ENCODE data around the gene ZNF469. TPM values are rescaled to one million over a fixed set of nuclear protein-coding genes. Genes with fewer than 3 reads are reported as not detected.

ZNF469 gene
- total RNA-seq, 1 experiment from 2014 or later = 0.09 TPM

GRCh38 chr16:88373211-88373610 lies 9.5 kb upstream of the ZNF469 start:
- H3K36me3 ChIP-seq (ENCODE audit: insufficient read depth, low read length, poor library complexity, severe bottlenecking) = no peaks in the 10 kb centered on the region
- no peak for TF ChIP-seq CTCF (conservative IDR thresholded peaks at IDR 0.05; ENCODE audit: low read depth, low read length)
- TF ChIP-seq EZH2 (IDR thresholded peaks at IDR 0.05; ENCODE audit: borderline replicate concordance, low read depth, low read length, poor library complexity, severe bottlenecking) = no peak
- DNase-seq (ENCODE audit: low spot score) = no peak
- no peaks in the 10 kb centered on the region for H3K27me3 ChIP-seq (replicated peaks; ENCODE audit: insufficient read depth, low read depth, low read length, poor library complexity)
- ChIA-PET CTCF (no interaction called here), POLR2A (ENCODE audit: low non-redundant PET) (no interaction called here)
- BruUV-seq (replicated peaks) = no TSS peak
- H3K4me1 ChIP-seq (ENCODE audit: insufficient read depth, low read length, poor library complexity, severe bottlenecking) = no peaks in the 10 kb centered on the region
- no peak overlapping the region for H3K27ac ChIP-seq (ENCODE audit: low read depth, low read length, poor library complexity, severe bottlenecking)
- no peak overlapping the region for H3K4me3 ChIP-seq (ENCODE audit: low read depth, low read length, poor library complexity, severe bottlenecking)
- intact Hi-C loops (cut with micrococcal nuclease; ENCODE audit: unreplicated experiment) = no loop called here
- no peaks in the 10 kb centered on the region for H3K9me3 ChIP-seq (ENCODE audit: low read depth, low read length, poor library complexity, severe bottlenecking)

GRCh38 chr16:88373927-88374492 lies 8.7 kb upstream of the ZNF469 start:
- H3K4me1 ChIP-seq (ENCODE audit: insufficient read depth, low read length, poor library complexity, severe bottlenecking) = no peaks in the 10 kb centered on the region
- DNase-seq (ENCODE audit: low spot score) = no peak
- H3K27me3 ChIP-seq (replicated peaks; ENCODE audit: insufficient read depth, low read depth, low read length, poor library complexity) = no peaks in the 10 kb centered on the region
- H3K4me3 ChIP-seq (ENCODE audit: low read depth, low read length, poor library complexity, severe bottlenecking) = no peak overlapping the region
- intact Hi-C loops (cut with micrococcal nuclease; ENCODE audit: unreplicated experiment) = no loop called here
- POLR2A ChIA-PET (ENCODE audit: low non-redundant PET) = no interaction called here
- BruUV-seq (replicated peaks) = no TSS peak
- CTCF ChIA-PET = no interaction called here
- no peaks in the 10 kb centered on the region for H3K36me3 ChIP-seq (ENCODE audit: insufficient read depth, low read length, poor library complexity, severe bottlenecking)
- TF ChIP-seq CTCF (conservative IDR thresholded peaks at IDR 0.05; ENCODE audit: low read depth, low read length) = no peak
- no peak for TF ChIP-seq EZH2 (IDR thresholded peaks at IDR 0.05; ENCODE audit: borderline replicate concordance, low read depth, low read length, poor library complexity, severe bottlenecking)
- H3K9me3 ChIP-seq (ENCODE audit: low read depth, low read length, poor library complexity, severe bottlenecking) = no peaks in the 10 kb centered on the region
- H3K27ac ChIP-seq (ENCODE audit: low read depth, low read length, poor library complexity, severe bottlenecking) = no peak overlapping the region

GRCh38 chr16:88374736-88375135 lies 8.0 kb upstream of the ZNF469 start:
- no TSS peak for BruUV-seq (replicated peaks)
- H3K4me1 ChIP-seq (ENCODE audit: insufficient read depth, low read length, poor library complexity, severe bottlenecking) = no peaks in the 10 kb centered on the region
- POLR2A ChIA-PET (ENCODE audit: low non-redundant PET) = no interaction called here
- no peak overlapping the region for H3K27ac ChIP-seq (ENCODE audit: low read depth, low read length, poor library complexity, severe bottlenecking)
- no peaks in the 10 kb centered on the region for H3K9me3 ChIP-seq (ENCODE audit: low read depth, low read length, poor library complexity, severe bottlenecking)
- H3K27me3 ChIP-seq (replicated peaks; ENCODE audit: insufficient read depth, low read depth, low read length, poor library complexity) = no peaks in the 10 kb centered on the region
- CTCF ChIA-PET = no interaction called here
- no peaks in the 10 kb centered on the region for H3K36me3 ChIP-seq (ENCODE audit: insufficient read depth, low read length, poor library complexity, severe bottlenecking)
- TF ChIP-seq CTCF (conservative IDR thresholded peaks at IDR 0.05; ENCODE audit: low read depth, low read length) (no peak), EZH2 (IDR thresholded peaks at IDR 0.05; ENCODE audit: borderline replicate concordance, low read depth, low read length, poor library complexity, severe bottlenecking) (no peak)
- no peak overlapping the region for H3K4me3 ChIP-seq (ENCODE audit: low read depth, low read length, poor library complexity, severe bottlenecking)
- no peak for DNase-seq (ENCODE audit: low spot score)
- intact Hi-C loops (cut with micrococcal nuclease; ENCODE audit: unreplicated experiment) = no loop called here

Measured in A673 (cell line).